Neuronal stem cell (in vitro differentiated cells): ENCODE measurements around the gene PLPP2.
A peak's percentile ranks its signal among the peaks of the same experiment; 100 is the strongest.

Experiments
- DNase-seq: peaks from one replicate; pipeline ENCODE4 v3.0.0-alpha.2; 2013; ENCODE audit warnings: low spot score
- H2AFZ ChIP-seq: one replicate; pipeline ENCODE4 v1.6.1; 2013; ENCODE audit warnings: mild to moderate bottlenecking, low read length, inconsistent platforms
- H2AK5ac ChIP-seq: 2 replicates; pipeline ENCODE4 v1.6.1; 2013; ENCODE audit warnings: low read depth, mild to moderate bottlenecking, inconsistent platforms, low read length, moderate library complexity, mixed read lengths
- H2BK120ac ChIP-seq: 2 replicates; pipeline ENCODE4 v1.6.1; 2013; ENCODE audit warnings: low read depth, mild to moderate bottlenecking, inconsistent platforms, low read length, moderate library complexity, mixed read lengths
- H2BK12ac ChIP-seq: one replicate; pipeline ENCODE4 v1.6.1; 2013; ENCODE audit warnings: low read length, inconsistent platforms
- H2BK15ac ChIP-seq: 2 replicates; pipeline ENCODE4 v1.6.1; 2013; ENCODE audit warnings: mild to moderate bottlenecking, low read length, inconsistent platforms, mixed read lengths
- H2BK5ac ChIP-seq: one replicate; pipeline ENCODE4 v1.6.1; 2013; ENCODE audit warnings: inconsistent platforms, mild to moderate bottlenecking, low read length, moderate library complexity
- H3K14ac ChIP-seq: one replicate; pipeline ENCODE4 v1.6.1; 2013; ENCODE audit warnings: low read length, inconsistent platforms
- H3K18ac ChIP-seq: 2 replicates; pipeline ENCODE4 v1.6.1; 2013; ENCODE audit warnings: low read length, inconsistent platforms
- H3K23ac ChIP-seq: 2 replicates; pipeline ENCODE4 v1.6.1; 2013; ENCODE audit warnings: low read depth, mild to moderate bottlenecking, mixed read lengths, low read length, inconsistent platforms; ENCODE audit not compliant: poor library complexity
- H3K27ac ChIP-seq: replicated peaks from 3 replicates; pipeline ENCODE4 v1.5.1; 2013; ENCODE audit warnings: low read length, inconsistent platforms
- H3K27me3 ChIP-seq, 3 experiments: 2 replicates each; pipeline ENCODE4 v1.6.1; 2013; ENCODE audit warnings: low read length in 3 of 3, mild to moderate bottlenecking in 2 of 3, inconsistent platforms in 1 of 3, low read depth in 1 of 3, mixed read lengths in 1 of 3, moderate library complexity in 1 of 3; ENCODE audit not compliant: control insufficient read depth in 3 of 3, insufficient read depth in 3 of 3
- H3K36me3 ChIP-seq, 2 donors: replicated peaks in 1 of 2; 2 replicates each; pipeline ENCODE4 v1.6.1; 2013; ENCODE audit warnings: low read length in 2 of 2; ENCODE audit not compliant: control insufficient read depth in 2 of 2, insufficient read depth in 2 of 2
- H3K4ac ChIP-seq: 2 replicates; pipeline ENCODE4 v1.6.1; 2013; ENCODE audit warnings: inconsistent platforms, mild to moderate bottlenecking, low read length, moderate library complexity
- H3K4me1 ChIP-seq, 2 donors: 1 replicate in 1 of 2; 2 replicates in 1 of 2; pipeline ENCODE4 v1.6.1; 2013; ENCODE audit warnings: low read length in 2 of 2, low read depth in 1 of 2; ENCODE audit not compliant: control insufficient read depth in 2 of 2, insufficient read depth in 1 of 2
- H3K4me2 ChIP-seq: one replicate; pipeline ENCODE4 v1.6.1; 2013; ENCODE audit warnings: mild to moderate bottlenecking, low read length, inconsistent platforms; ENCODE audit not compliant: insufficient read depth, poor library complexity, severe bottlenecking
- H3K4me3 ChIP-seq, 2 donors: 2 replicates each; pipeline ENCODE4 v1.5.1; 2013; ENCODE audit warnings: low read length in 2 of 2, mild to moderate bottlenecking in 2 of 2, inconsistent platforms in 1 of 2, moderate library complexity in 1 of 2
- H3K79me1 ChIP-seq: one replicate; pipeline ENCODE4 v1.6.1; 2013; ENCODE audit warnings: low read depth, mild to moderate bottlenecking, inconsistent platforms, low read length, moderate library complexity
- H3K9ac ChIP-seq: one replicate; pipeline ENCODE4 v1.6.1; 2013; ENCODE audit warnings: mild to moderate bottlenecking, low read depth, low read length, inconsistent platforms; ENCODE audit not compliant: poor library complexity
- H3K9me3 ChIP-seq, 2 donors: replicated peaks in 1 of 2; 2 replicates each; pipeline versions ENCODE3 to v1.6.1; 2013; ENCODE audit warnings: low read length in 2 of 2, mild to moderate bottlenecking in 2 of 2, inconsistent platforms in 1 of 2, low read depth in 1 of 2, mixed read lengths in 1 of 2, moderate library complexity in 1 of 2; ENCODE audit not compliant: control insufficient read depth in 2 of 2, insufficient read depth in 1 of 2
- H4K8ac ChIP-seq: one replicate; pipeline ENCODE4 v1.6.1; 2013; ENCODE audit warnings: low read depth, mild to moderate bottlenecking, inconsistent platforms, low read length, moderate library complexity
- H4K91ac ChIP-seq: one replicate; pipeline ENCODE4 v1.6.1; 2013; ENCODE audit warnings: low read length, low read depth, mild to moderate bottlenecking, inconsistent platforms; ENCODE audit not compliant: poor library complexity
- WGBS, 2 donors: extraction: QIAGEN DNeasy Blood & Tissue Kit; methylation state at CpG; one replicate each; pipeline ENCODE4 v1.1.7; 2013; ENCODE audit warnings: missing lambda C conversion rate in 2 of 2, mixed read lengths in 1 of 2; ENCODE audit not compliant: insufficient read length in 2 of 2, insufficient replicate concordance in 1 of 2; ENCODE audit errors: extremely low coverage in 2 of 2; 5-methylcytosine and 5-hydroxymethylcytosine counted together

Gene PLPP2

DNA sequence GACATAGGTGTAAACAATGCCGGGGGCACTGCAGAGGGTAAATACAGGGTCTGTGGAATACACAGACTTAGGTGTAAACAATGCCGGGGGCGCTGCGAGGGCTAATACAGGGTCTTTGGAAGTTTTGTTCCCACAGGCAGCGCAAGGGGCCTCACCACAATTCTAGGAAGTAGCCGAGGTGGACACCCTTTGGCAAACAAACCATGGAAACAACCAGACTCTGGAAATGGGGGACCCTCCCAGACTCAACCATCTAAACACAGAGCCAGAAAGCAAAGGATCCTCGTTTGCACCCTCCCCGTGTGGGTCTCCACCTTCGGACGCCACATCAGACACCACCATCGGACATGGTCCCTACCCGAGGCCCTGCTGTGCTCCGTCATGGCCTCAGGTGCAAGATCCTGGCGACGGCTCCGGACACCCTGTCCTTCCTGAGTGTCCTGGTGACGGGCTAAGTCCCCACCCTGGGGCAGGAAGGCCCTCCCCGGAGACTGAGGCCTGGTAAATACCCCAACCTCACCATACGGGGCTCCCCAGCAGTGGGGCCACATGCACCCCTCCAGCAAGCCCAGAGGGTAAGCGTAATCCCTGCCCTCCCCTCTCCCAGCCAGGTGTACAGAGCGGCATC, 16.7 kb upstream of the PLPP2 start:
- Histone ChIP-seq H2BK12ac (no peak overlapping the region), H2AK5ac (no peak overlapping the region), H2BK5ac (no peak overlapping the region), H3K4ac (no peak overlapping the region), H3K27me3 (no peaks in the 10 kb centered on the region), H3K4me2 (no peak overlapping the region), H3K9me3 (no peaks in the 10 kb centered on the region), H3K18ac (no peak overlapping the region), H3K27ac (no peak overlapping the region), H3K9ac (peak overlapping the region; percentile 44), H3K4me1 (no peaks in the 10 kb centered on the region), H3K14ac (no peak overlapping the region), H2BK15ac (no peak overlapping the region), H3K23ac (peak overlapping the region; percentile 43), H3K4me3 (no peak overlapping the region), H2AFZ (no peak overlapping the region), H2BK120ac (no peak overlapping the region), H4K8ac (peak overlapping the region; percentile 3), H3K79me1 (peaks cover 24% of the 10 kb centered on the region), H3K36me3 (peaks cover 42 to 73% of the 10 kb centered on the region in 2 donors), H4K91ac (no peak overlapping the region)
- WGBS, 2 donors: no CpG with 5 or more reads among the region's 21 CpGs
- no peak for DNase-seq

DNA sequence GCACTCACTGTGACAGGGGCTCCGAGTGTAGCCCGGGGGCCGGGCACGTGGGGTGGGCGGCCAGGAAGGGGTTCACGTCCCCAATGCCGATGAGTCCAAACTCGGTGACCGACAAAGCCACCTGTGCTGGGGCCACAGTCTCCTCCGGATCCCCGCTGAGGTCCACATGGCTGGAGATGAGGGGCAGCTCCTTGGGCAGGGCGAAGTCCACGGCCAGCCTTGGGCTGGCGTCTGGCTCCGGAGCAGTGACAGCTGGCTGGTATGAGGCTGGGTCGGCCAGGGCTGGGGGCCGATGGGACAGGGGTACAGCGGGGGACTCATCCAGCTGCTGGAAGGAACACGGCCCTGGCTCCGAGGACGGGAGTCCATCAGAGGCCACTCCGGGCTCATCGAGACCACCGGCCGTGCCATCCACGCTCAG, 15.9 kb upstream of the PLPP2 start:
- Histone ChIP-seq H2BK120ac (no peak overlapping the region), H3K27ac (no peak overlapping the region), H3K79me1 (peaks cover 24% of the 10 kb centered on the region), H2AK5ac (no peak overlapping the region), H3K4me3 (no peak overlapping the region), H3K4me1 (no peaks in the 10 kb centered on the region), H2AFZ (no peak overlapping the region), H2BK15ac (no peak overlapping the region), H3K27me3 (no peaks in the 10 kb centered on the region), H3K9ac (no peak overlapping the region), H3K23ac (no peak overlapping the region), H3K4ac (no peak overlapping the region), H2BK12ac (peak overlapping the region; percentile 22), H4K8ac (no peak overlapping the region), H3K36me3 (peaks cover 42 to 74% of the 10 kb centered on the region in 2 donors), H4K91ac (no peak overlapping the region), H3K18ac (no peak overlapping the region), H3K9me3 (no peaks in the 10 kb centered on the region), H3K14ac (peak overlapping the region; percentile 8), H3K4me2 (no peak overlapping the region), H2BK5ac (peak overlapping the region; percentile 75)
- no CpG with 5 or more reads among the region's 26 CpGs for WGBS, 2 donors
- DNase-seq: no peak

DNA sequence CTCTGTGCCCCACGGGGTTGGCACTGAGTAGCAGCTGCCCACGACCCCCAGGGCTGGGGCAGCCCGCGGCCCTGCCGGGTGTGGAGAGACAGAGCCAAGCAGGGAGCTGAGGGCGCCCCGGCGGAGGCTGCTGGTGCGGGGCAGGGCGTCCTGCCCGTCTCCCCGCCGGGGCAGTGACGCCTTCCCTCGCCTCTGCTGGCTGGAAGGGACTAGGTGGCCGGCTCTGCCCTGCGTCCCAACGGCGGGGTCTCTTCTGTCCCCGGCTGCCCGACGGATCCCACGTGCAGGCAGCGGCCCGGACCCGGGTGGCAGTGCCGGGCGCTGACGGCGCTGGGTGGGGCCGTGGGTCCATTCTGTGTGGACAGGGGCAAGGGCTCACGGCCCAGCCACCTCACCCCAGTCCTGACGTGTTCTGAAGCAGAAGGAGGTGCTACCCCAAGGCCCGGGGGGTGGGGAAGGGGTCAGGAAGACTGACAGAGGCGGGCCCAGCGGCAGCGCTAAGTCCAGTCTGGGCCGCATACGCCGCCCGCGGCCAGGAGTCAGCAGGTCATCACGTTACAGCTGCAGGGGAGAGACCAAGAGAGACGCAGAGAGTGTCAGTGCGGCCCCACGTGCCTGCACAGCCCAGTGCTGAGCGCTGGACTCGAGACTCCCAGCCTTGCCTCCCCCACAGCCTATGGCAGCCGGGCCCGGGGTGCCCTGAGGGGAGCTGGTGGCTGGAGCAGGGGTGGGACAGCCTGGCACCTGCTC, 15.1 kb upstream of the PLPP2 start:
- Histone ChIP-seq H3K9ac (no peak overlapping the region), H2BK12ac (no peak overlapping the region), H3K9me3 (no peaks in the 10 kb centered on the region), H2BK120ac (no peak overlapping the region), H3K36me3 (peaks cover 37 to 70% of the 10 kb centered on the region in 2 donors), H3K4me2 (no peak overlapping the region), H3K4me3 (no peak overlapping the region), H3K79me1 (peaks cover 18% of the 10 kb centered on the region), H3K27ac (no peak overlapping the region), H4K91ac (no peak overlapping the region), H3K18ac (no peak overlapping the region), H2BK5ac (peak overlapping the region; percentile 75), H3K14ac (no peak overlapping the region), H3K4me1 (no peaks in the 10 kb centered on the region), H4K8ac (no peak overlapping the region), H2BK15ac (no peak overlapping the region), H3K4ac (no peak overlapping the region), H3K27me3 (no peaks in the 10 kb centered on the region), H3K23ac (peak overlapping the region; percentile 43), H2AK5ac (no peak overlapping the region), H2AFZ (no peak overlapping the region)
- WGBS, 2 donors: no CpG with 5 or more reads among the region's 50 CpGs
- no peak for DNase-seq
